ENCODE measurements around the gene PCED1A.

Gene PCED1A, protein sequence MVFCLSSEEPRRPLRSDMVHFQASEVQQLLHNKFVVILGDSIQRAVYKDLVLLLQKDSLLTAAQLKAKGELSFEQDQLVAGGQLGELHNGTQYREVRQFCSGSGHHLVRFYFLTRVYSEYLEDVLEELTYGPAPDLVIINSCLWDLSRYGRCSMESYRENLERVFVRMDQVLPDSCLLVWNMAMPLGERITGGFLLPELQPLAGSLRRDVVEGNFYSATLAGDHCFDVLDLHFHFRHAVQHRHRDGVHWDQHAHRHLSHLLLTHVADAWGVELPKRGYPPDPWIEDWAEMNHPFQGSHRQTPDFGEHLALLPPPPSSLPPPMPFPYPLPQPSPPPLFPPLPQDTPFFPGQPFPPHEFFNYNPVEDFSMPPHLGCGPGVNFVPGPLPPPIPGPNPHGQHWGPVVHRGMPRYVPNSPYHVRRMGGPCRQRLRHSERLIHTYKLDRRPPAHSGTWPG

DNA sequence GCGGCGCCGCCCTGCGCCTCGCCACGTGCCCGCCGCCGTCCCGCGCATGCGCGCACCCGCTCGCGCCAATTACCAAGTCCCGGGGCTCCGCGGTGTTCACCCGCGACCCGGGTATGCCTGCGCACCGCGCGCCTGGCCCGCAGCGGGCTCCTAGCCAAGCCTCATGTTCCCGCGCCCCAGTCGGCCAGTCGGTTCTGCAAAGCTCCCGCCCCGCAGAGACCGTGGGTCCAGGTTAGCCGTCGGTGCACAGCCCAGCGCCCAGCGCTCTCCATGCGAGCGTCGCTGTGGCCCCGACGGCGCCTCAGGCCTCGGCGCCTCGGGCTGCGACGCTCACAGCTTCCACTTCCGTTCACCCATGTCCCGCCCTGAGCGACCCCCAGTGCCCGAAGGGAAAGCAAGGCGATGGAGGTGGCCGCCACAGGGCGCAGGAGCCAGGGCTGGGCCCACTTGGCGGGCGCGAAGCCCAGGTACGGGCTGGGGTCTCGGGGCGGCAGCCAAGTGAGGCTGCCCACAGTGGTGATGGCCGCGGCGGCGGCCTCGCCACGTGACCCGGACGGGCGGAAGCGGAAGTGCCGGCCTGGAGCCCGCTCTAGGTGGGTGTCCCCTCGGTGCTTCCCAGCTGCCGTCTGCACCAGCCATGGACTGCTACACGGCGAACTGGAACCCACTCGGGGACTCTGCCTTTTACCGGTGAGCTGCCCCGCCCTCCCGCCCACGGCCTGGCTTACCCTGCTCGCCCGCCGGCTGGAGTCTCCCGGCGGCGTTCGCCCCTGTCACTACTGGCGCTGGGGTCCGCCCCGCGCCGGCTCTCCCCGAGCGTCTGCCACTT lies at the start of gene PCED1A, which contains the start of gene VPS16:
Gene PCED1A, minus strand, starts transcription at position 518 of the 829 bp plus-strand sequence. CDS start 743 bp downstream, outside the sequence.
Gene VPS16, plus strand, starts transcription at position 608 of the 829 bp plus-strand sequence. Its CDS starts 30 bp downstream, at position 638.
- DNase-seq = peak; percentile 72 to 85

DNA sequence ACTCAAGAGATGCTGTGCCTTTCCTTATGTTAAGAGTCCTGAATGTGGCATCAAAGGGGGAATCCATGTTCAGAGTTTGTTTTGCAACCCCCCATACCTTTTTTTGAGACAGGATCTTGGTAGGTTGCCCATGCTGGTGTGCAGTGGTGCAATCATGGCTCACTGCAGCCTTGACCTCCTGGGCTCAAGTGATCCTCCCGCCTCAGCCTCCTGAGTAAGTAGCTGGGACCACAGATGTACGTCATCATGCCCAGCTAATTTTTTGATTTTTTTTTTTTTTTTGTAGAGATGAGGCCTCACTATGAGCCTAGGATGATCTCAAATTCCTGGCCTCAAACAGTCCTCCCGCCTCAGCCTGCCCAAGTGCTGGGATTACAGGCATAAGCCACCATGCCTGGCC lies 49.3 kb upstream of the PCED1A start:
- DNase-seq = no peak

DNA sequence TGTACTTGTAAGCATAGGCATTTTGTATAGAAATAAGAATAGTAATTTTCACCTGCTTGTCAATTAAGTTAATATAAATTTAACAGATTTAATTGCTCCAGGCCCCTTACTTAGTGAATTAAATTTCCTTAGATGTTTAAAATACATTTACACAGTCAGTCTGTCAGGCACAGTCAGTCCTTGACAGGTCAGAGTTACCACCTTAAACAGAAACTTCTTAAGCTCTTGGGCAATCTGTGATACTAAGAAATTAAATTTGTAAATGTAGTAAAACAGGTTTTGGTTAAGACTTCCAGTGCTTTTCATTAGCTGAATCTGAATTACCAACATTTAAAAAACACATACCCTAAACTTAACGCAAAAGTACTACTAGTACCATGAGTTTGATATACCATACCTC lies 48.8 kb upstream of the PCED1A start:
- DNase-seq = no peak

DNA sequence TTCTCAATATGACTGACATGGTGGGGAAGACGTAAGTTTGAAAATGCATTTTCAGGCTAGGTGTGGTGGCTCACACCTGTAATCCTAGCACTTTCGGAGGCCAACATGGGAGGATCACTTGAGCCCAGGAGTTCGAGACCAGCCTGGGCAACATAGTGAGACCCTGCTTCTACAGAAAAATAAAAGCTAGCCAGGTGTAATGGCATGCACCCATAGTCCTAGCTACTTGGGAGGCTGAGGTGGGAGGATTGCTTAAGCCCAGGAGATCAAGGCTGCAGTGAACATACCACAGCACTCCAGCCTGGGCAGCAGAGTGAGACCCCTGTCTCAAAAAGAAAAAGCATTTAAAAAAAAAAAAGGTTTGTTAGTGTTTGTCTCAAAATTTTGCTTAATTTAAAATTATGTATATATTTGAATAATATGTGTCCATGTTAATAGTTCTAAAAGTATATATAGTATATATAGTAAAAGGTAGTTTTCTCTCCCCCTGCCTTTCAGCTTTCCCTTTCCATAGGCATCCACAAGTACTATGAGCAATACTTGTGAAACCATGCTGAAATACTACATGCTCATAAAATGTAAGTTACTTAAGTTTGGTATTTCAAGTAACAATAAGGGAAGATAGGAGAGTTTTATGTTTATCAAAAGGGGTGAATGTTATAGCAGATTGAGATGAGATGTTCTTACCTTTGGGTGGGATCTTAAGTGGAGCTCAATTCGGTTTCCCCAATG lies 47.9 kb upstream of the PCED1A start:
- no peak for DNase-seq

DNA sequence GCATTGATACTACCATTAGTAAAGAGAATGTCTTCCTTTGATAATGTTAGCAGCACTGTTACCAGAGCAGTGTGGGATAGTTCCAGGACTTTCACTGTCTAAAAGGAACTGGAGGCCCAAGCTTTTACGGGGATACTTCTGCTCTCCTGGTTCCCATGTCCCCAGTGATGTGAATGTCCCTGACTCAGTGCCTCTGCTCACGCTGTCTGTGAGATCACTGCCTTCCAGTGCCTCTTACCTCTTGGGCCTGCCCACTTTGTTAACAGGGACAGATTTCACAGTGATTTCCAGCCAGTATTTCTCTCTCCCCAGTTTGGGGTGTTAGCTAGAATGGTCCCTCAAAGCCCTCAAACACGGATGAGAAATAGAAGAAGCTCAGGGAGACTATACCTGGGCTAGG lies 47.3 kb upstream of the PCED1A start:
- no peak for DNase-seq

DNA sequence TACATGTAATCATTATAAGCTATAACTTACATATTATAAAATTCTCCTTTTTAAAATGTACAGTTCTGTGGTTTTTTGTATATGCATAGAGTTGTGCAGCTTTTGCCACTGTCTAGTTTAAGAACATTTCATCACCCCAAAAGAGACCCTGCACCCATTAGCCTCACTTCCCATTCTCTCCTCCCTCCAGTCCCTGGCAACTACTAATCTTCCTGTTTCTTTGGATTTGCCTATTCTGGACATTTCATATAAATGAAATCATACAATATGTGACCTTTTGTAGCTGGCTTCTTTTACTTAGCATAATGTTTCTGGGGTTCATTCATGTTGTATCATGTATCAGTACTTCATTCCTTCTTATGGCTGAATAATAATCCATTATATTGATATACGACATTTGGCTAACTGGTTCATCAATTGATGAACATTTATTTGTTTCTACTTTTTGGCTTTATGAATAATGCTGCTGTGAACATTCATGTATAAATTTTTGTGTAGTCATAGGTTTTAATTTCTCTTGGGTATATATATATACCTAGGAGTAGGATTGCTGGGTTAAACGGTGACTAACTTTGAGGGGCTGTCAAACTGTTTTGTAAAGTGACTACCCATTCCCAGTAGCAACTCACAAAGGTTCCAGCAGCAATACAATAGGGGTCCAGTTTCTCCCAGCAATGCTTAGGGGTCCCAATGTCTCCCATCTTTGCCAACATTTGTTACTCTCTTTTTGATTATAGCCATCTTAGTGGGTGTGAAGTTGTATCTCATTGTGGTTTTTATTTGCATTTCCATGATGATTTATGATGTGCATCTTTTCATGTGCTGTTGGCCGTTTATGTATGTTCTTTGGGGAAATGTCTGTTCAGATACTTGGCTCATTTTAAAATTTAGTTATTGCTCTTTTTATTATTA lies 43.5 kb upstream of the PCED1A start:
- no peak for DNase-seq

DNA sequence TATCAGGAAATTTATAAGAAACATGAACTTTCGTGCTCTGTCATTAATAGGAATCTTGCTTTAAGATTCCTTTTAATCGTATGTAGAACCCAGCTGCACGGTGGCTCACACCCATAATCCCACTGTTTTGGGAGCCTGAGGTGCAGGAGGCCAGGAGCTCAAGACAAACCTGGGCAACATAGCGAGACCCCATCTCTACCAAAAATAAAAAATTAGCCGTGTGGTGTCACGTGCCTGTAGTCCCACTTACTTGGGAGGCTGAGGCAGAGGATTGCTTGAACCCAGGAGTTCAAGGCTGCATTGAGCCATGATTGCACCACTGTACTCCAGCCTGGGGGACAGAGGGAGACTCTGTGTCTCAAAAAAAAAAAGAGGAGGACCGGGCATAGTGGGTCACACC lies 40.2 kb upstream of the PCED1A start:
- DNase-seq = no peak

DNA sequence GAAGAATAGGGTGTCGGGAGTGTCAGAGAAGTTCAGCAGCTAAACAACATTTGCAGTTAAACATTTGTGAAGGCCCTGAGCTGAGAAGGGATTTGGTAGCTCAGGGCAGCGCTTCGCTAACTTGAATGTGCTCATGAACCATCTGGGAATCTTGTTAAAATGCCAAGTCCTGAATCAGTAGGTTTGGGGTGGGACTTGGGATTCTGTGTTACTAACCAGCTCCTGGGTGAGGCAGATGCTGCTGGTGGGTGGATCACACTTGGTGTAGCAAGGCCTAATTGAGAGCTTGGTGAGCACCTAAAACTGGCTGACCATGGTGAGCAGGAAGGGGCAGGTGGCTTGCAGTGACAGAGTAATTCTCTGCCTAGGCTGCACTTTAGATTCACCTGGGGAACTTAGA lies 38.7 kb upstream of the PCED1A start:
- DNase-seq = peak in 1 of 2 donors; percentile 58

DNA sequence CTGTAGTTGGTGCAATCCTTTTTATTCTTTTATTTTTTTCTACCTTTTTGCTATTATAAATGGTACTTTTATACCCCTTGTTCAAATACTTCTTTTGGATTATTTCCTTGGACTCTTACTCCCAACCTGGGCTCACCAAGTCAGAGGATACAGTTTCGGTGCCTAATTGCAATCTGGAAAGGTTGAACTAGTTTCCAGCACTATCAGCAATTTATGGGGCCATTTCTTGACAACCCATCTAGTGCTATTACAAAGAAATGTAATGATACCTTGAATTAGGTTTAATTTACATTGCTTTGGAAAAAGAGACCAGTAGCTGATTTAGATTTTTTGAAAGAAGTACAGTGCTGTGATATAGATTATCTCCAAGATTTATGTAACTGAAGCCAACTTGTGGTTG lies 38.1 kb upstream of the PCED1A start:
- no peak for DNase-seq

DNA sequence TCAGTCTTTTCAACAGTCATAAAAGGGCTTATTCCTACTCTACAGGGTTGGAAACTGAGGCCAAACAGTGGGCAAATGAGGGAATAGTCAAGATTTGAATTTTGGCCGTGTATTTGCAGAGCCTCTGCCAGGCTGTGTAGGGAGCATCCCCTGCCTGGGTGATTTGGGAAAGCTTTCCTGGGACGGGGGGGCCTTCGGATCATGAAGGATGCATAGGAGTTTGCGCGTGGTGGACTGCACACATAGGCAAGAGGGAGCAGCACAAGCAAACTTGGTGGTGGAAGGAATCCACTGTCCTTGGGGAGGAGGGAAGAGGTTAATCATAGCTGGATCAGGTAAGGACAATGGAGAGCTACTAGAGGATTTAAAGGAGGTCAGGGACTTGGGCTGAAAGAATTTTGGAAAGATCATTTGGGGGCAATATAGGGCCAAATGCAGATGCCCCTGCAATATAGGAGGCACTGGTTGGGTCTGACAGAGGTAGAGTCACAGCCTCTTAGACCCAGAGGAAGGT lies 35.3 kb upstream of the PCED1A start:
- no peak for DNase-seq

DNA sequence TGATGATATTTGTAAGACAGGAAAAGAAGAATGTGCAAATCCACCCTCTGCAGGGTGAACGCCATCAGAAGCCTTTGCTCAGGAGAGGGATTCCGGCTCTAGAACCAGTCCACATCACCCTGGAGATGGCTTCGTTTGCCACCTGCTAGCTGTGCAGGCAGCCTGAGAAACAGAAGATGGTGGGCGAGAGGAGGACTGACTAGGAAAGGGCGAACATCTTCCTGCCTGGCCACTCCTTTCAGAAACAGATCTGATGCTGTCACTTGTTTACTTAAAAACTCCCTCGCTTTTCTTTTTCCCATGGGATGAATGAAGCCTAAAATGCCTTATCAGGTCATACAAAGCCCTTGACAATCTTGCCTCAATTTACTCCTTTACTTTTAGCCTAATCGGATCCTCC lies 34.0 kb upstream of the PCED1A start:
- no peak for DNase-seq

DNA sequence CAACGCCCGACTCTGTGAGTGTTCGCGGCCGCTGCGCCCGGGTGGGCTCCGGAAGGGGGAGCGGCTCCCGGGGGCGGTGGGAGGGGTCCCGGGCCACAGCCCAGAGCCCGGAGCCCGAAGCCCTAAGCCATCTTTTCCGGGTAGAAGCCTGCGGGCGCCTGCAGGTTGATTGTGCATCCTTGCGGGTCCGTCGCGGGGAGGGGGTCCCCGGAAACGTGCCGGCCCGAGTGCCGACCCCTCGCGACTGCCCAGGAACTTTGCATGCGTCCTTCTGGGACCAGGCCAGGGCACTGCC lies 33.2 kb upstream of the PCED1A start:
- no peak for DNase-seq

DNA sequence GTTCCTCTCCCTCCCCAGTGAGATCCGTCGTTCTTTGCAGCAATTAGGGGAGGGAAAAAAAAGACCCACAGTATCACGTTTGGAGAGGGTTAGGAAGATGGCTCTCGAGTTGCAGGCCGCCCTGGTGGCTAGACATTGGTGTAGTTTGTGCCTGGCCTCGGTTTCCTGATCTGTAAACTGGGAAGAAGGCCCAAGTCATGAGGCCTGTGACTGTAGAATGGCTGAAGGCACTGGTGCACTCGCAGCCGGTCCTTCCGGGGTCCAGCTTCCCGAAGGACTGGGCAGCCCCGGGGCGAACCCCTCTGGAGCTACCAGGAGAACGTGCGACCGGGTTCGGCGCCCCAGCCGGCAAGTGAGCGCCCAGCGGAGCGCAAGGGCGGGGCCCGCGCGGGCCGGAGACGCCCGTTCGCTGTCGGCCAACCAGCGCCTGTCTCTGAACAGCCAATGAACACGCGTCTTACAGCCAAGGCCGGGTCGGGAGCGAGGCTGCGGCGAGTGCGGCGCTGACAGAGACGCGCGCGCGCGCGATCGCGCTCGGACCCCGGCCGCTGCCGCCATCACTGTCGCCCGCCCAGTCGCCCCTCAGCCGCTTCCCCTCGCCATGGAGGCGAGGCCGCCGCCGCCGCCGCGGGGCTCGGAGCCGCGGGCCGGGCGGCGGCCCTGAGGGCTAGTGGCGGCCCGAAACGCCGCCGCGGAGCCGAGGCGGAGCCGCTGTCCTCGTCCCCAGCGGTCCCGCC lies 32.7 kb upstream of the PCED1A start, which contains the start of gene PTPRA:
Gene PTPRA, plus strand, starts transcription at position 472 of the 737 bp plus-strand sequence. CDS start 90,797 bp downstream, outside the sequence.
- DNase-seq = peak; percentile 88 to 91

DNA sequence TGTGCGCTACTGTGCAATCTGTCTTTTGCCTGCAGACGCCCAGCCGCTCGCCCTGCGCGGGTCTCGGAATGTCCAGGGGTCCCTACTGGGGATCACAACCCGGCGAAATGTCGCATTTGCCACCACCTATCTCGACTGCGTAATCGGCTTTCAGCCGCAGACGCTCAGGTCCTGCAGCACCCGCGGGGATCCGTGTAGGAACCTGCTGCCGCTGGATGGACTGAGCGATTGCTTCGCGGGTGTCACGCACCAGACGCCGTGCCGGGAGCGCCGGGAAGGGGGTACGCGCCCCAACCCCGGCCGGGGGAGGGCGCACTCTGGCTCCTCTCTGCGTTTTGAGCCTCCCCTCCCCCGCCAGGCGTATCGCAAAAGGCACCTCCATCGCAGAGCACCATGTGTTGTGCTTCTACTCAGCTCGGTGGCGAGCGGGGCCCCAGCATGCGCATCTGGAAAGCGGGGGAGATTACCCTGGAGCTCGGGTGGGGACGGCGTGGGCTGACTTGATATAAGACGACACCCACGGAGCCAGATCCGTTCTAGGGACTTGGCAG lies 32.1 kb upstream of the PCED1A start:
- peak; percentile 52 for DNase-seq

DNA sequence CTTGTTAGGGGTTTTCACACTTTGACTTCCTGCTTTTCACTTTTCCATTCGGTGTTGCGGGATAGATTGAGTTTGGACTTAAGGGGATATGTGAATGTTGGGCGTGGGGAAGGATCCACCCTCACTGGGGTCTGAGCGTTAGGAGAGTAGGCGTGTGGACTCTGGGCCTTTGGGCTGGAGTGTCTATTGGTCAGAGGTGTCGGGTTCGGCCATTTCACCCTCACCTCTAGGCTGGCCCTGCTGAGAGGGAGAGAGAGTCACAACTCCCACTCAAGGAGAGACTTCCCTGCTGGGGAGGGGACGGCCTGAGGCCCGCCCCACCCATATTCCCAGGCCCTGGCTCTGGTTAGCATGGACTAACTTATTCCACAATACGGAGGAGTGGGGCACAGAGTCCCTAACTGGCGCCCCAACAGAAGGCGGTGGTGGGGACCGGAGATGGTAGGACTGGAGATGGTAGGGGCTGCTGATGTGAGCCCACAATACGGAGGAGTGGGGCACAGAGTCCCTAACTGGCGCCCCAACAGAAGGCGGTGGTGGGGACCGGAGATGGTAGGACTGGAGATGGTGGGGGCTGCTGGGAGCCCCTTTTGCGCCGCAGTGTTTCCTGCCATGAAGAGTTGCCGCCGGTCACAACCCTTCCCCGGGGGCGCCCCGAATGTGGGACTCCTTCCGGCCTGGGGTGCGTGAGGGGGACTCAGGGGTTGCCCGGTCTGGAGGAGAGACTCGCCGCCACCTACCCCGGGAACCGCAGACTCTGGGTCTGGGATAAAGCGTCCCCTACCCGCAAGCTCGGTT lies 31.4 kb upstream of the PCED1A start:
- DNase-seq = no peak

DNA sequence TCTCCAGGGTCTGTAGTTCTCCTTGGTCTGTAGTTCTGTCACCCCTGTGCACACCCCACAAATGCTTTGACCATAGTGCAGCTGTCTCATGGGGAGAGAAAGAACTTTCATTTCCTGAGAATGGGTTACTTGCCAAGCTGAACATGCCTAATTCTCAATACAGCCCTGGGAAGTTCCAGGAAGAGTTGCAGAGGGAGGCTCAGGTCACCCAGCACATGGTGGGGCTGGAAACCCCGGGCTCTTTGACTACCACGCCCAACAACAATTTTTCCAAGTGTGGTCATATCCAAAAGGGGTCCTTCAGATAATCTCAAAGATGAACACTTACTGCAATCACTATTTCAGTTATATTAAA lies 30.6 kb upstream of the PCED1A start:
- no peak for DNase-seq

DNA sequence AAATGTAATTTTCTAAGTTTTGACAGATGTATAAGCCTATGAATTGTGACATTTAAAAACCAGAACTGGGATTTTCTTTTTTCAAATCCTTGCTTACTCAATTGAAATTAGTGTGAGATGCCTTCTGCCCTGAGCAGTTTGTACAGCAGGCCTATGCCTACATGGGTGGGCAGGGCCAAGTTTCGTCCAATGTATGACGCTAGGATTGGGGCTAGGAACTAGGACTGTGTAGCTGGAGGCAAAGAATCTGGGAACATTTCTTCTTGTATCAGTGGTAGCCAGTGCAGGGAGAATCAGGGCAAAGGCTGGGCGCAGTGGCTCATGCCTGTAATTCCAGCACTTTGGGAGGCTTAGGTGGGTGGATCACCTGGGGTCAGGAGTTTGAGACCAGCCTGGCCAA lies 28.9 kb upstream of the PCED1A start:
- no peak for DNase-seq

DNA sequence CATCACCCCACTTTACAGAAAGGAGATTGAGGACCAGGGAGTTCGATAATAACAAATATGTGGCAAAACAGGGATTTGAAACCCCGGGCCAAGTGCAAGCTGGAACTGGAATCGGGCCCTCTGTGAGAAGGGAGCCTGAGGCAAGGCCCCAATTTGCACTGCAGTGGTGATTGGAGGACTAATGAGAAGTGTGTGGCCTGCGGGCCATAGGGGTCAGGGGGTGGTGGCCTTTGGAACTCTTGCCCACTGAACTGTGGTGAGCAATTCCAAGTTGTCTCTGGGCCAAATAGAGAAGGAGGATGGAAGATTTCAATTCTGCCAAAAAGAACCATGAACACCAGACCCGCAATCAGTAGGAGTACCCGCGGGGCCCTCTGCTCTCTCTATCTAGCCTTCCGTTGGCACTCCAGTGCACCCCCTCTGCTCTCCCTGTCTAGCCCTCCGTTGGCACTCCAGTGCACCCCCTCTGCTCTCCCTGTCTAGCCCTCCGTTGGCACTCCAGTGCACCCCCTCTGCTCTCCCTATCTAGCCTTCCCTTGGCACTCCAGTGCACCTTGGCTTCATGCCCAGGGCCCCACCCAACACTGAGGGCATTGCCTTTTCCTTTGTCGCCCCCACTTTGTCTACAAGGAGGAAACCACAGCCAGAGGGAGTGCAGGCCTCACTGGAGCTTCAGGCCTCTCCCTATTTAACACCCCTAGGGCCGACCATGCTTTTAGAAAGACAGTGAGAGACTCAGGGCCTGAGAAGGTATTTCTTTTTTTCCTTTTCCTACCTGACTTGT lies 26.8 kb upstream of the PCED1A start:
- no peak for DNase-seq

DNA sequence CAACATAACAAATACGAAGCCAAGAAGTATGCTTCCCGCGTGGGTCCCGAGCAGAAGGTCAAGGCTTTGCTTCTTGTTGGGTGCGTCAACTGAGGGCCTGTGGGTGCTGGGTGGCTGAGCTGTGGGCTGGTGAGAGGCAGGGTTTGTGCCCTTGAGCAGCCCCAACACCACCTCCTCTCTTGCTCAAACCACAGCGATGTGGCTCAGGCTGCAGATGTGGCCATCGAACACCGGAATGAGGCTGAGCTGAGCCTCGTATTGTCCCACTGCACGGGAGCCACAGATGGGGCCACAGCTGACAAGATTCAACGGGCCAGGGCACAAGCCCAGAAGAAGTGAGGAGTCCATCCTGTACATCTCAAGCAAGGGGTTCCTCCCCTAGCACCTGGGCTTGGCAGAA lies 25.8 kb upstream of the PCED1A start:
- no peak for DNase-seq

All from hippocampal formation (tissue), 2 donors.